ENCODE results near the gene ARIH1.
"Not testable (repeated sequence)": the region's sequence is repeated elsewhere in the genome, so short reads cannot be mapped to it uniquely, and the experiment has no call there.

Gene ARIH1

GRCh38 chr15:72599855-72600464 lies 125.8 kb downstream of the ARIH1 start:
- DNase-seq (ENCODE audit: low read depth in 2 of 2), result no peak

DNA sequence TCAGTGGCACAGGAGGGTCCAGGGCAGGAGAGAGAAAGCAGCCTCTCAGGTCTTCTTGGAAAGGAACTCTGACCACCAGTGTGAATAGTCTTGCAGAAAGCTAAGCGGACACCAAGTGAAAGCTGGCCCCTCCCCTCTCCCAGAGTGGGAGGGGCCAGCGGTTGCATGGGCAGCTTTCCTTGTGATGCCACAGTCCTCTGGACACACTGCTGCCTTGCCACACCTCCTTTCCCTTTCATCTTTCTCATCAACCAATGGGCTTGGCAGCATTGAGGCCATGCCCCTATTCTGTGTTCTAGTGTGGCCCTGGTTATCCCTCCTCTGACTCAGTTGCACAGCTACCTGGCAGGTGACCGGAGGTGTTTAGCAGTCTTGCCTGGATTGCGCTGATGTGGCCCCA lies 130.7 kb downstream of the ARIH1 start:
- no peak for DNase-seq (ENCODE audit: low read depth in 2 of 2)

GRCh38 chr15:72608084-72608483 lies 134.0 kb downstream of the ARIH1 start:
- not testable (repeated sequence) for DNase-seq (ENCODE audit: low read depth in 2 of 2)

DNA sequence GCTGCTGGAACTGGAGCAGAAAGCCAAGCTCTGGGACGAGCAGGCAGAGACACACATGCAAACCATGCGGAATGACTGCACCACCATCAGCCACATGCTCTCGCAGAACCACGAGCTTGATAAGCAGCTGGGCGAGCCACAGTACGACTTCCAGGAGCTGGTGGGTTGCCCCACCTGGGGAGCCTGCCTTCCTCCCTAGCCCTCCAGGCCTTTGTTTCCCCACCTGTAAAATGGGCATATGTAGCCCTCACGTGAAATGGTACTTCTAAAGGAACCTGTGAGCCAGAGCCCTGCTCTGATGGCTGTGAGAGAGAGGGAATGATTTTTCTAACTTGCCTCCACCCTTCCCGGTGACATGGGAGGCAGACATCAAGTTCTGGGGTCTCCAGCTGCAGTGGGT lies 135.7 kb downstream of the ARIH1 start:
- no peak for DNase-seq (ENCODE audit: low read depth in 2 of 2)

- DNase-seq (ENCODE audit: low read depth in 2 of 2), result not testable (repeated sequence)
Measured at GRCh38 chr15:72612324-72612723, 138.2 kb downstream of the ARIH1 start.

- no peak for DNase-seq (ENCODE audit: low read depth in 2 of 2)
Measured at GRCh38 chr15:72614810-72615532, 140.8 kb downstream of the ARIH1 start.

DNA sequence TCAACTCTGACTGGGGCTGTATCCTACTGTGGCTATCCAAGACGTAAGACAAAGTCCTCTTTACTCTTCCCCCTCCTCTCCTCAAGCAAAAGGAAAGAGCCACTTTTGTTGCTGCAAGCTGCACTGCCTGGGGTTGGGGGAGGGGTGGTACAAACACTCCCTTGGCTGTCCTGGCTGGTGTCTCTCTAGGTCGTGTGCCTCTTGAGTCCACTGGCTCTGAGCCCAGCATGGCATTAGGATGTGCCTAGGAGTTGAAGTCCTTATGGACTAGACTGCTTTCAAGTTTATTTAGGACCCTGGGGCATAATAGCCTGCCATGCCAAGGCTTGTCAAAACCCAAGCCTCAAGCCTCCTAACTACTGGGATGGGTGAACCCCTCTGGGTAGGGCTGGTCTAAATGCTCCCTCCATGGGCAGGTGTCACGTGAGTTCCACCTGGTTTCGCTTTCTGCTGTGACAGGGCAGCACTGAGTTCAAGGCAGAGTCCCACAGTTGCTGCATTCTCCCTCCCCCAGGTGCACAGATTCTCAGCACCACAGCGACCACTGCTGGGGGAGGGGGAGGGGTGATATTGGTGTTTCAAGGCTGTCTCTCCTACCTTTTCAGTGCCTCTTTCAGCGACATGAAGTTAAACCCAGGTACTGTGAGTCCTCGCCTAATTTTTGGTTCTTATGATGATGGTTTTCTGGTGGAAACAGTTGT lies 141.6 kb downstream of the ARIH1 start:
- DNase-seq (ENCODE audit: low read depth in 2 of 2), result not testable (repeated sequence)

DNA sequence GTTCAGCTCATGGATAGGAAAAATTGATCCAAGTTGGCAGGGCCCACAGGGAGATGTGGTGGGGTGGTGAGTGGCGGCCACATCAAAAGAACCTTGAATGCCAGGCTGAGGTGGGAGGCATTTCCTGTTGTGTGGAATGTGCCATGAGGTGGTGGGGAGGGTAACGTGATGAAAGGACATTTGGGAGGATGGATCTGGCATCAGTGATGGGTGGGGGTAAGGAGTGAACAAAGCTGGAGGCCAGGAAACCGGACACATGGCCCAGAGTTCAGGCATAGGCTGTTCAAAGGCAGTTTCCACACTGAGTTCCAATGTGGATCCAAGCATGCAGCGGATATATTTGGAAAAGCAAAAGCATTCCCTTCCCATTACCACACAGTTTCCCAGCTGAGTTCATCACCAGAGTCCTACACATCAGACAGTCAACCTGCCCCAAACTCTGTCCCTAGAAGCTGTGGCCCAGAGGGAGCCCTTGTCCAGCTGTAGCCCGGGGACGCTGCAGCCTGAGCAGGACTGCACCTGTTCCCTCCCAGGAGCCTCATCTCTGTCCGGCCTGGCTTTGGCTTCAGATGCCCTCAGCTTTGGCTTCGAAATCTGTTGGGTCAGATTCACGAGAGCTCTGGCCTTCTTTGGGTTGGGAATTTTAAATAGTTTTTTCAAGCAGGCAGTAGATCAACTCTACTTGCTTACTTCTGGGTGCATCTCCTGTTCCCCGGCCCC lies 142.5 kb downstream of the ARIH1 start:
- no peak for DNase-seq (ENCODE audit: low read depth in 2 of 2)

GRCh38 chr15:72623854-72624253 lies 149.7 kb downstream of the ARIH1 start:
- not testable (repeated sequence) for DNase-seq (ENCODE audit: low read depth in 2 of 2)

GRCh38 chr15:72626153-72626552 lies 152.0 kb downstream of the ARIH1 start:
- DNase-seq (ENCODE audit: low read depth in 2 of 2), result not testable (repeated sequence)

DNA sequence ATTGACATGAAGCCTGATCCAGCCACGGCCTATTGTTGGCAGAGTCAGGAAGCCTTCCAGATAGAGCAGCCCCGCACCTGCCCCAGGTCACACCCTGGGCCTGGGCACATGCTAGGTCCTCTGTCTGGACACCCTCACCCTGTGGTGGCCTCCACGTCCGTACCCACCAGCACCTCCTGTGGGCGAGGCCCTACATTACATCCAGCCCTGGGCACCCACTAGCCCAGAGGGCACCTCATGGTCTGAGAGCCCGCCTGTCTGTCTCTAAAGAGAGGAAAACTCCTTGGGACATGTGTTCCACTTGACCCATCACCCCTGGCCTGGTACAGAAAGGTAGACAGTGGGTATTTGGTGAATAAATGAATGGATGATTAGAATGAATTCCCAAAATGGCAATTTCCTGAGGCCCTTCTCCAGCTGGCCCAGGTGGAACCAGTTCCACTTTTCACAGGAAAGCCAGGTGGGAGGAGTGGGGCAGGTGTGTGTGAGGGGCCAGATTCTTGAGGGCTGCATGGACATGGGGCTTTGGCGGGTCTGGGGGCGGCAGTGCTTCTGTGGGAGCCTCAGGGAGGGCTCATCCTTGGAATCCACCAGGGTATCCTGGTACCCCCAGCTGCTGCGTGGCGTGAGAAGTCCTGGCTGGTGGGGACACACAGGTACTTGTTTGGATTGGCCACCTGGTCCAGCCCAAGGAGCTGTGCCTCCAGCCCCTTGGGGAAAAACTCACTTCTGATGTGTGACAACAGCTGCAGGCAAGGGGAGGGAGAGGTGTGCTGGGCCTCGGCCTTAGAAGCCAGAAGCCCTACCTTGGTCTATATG lies 154.3 kb downstream of the ARIH1 start:
- not testable (repeated sequence) for DNase-seq (ENCODE audit: low read depth in 2 of 2)

- not testable (repeated sequence) for DNase-seq (ENCODE audit: low read depth in 2 of 2)
Measured at GRCh38 chr15:72629068-72629570, 155.0 kb downstream of the ARIH1 start.

DNA sequence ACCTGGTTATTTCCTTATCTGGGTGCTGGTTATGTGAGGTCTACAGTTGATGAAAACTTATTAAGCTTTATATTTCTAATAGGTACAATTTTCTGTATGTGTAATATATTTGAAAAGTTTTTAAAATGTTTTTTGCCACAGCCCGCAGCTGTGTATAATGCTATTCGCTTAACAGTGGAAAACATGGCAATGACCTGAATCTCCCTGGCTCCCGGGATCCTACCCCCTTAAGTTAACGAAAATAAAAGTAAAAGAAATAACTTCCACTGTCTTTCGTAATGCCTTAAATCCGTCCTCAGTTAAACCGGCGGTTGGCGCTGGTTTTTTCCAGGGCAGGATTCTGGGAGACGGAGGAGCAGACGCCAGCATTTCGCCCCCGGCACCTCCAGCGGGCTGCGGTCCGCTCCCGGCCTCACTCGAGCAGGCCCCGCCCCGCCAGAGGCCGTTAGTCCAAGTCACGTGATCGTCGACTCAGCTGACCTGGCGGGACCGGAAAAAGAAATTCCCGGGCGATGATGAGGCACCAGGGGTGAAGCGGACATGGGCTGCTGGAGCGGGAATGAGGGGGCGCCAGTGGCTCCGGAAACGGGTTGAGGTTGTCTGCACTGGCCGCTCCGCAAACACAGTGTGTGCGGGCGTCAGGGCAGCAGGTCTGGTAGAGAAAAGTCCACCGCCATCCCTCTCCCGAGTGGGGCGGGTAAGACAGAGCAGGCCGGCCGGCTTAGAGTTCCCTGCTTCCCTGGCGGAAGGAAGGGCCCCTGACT lies 162.6 kb downstream of the ARIH1 start:
- DNase-seq (ENCODE audit: low read depth in 2 of 2), result peak in 1 of 2 donors; percentile 14

DNA sequence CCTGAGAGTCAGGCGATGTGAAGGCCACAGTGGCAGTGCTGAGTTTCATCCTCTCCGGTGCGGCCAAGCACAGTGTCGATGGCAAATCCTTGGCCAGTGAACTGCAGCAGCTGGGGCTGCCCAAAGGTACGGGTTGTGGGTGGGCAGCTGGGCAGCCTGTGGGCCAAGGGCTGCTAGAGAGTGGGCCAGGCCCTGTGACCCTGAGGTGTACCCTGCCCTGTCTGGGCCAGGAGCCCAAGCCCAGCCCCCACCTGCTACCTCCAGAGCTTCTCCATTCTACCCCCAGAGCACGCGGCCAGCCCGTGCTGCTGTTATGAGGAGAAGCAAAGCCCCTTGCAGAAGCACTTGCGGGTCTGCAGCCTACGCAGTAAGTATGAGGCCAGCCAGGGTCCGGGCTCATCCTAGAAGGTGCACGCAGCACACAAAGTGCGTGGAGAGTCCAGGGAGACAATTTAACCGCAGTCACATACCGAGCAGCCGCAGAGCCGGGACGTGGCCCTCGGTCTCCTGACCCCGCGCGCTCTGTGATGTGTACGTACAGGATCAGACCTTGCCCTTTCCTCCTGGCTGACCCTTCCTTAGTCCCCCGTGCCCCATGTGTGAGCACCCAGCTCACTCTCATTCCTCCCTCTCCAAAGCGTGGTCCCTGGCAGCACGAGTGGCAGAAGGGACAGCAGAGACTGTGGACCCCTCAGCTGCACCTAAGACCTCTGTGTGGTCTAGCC lies 165.8 kb downstream of the ARIH1 start:
- not testable (repeated sequence) for DNase-seq (ENCODE audit: low read depth in 2 of 2)

GRCh38 chr15:72642271-72642670 lies 168.1 kb downstream of the ARIH1 start:
- DNase-seq (ENCODE audit: low read depth in 2 of 2), result not testable (repeated sequence)

DNA sequence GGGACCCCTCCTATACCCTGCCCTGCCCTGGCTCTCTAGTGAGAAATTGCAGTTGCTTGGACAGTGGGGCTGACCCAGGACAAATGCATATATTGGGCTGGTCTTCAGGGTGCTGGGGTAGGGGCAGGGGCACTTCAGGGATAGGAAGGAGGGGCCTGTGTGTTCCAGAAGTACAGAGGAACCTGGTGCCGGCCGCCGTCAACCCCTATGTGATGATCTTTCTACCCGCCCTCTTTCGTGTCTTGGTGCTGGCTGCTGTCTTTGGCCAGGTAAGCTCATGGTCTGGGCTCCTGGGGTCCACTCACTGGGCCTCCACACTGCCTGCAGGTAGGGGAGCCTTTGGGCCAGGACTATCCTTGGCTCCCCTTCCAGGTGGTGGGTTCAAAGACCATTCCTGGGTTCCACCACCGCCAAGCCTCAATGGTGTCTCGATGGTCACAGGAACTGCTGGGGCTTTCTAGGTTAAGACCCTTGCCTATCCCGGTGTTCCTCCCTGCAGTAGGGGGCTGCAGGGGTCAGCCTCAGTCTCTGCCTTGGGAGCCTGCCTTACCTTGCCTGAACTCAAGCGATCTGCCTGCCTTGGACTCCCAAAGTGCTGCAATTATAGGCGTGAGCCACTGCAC lies 174.6 kb downstream of the ARIH1 start:
- DNase-seq (ENCODE audit: low read depth in 2 of 2), result not testable (repeated sequence)
